NCI-H2196 (cell line): ENCODE results near the gene PSMC4.
"Not testable (repeated sequence)": the region's sequence is repeated elsewhere in the genome, so short reads cannot be mapped to it uniquely, and the experiment has no call there.

Experiments used
- DNase-seq: peaks from one replicate; lab custom pipeline; 2025; ENCODE audit not compliant: unreplicated experiment; lab: John Stamatoyannopoulos, UW

The PSMC4 gene

GRCh38 chr19:39943586-39943985 lies 27.4 kb upstream of the PSMC4 start:
- no peak for DNase-seq

- DNase-seq = no peak
These were observed 24.4 kb upstream of the PSMC4 start for GRCh38 chr19:39946532-39946931.

GRCh38 chr19:39949026-39949747 lies 21.8 kb upstream of the PSMC4 start:
- DNase-seq = no peak

GRCh38 chr19:39951065-39951650 lies 19.8 kb upstream of the PSMC4 start:
- no peak for DNase-seq

GRCh38 chr19:39951686-39952085 lies 19.3 kb upstream of the PSMC4 start:
- no peak for DNase-seq

GRCh38 chr19:39953915-39954314 lies 17.1 kb upstream of the PSMC4 start:
- no peak for DNase-seq

GRCh38 chr19:39957886-39958285 lies 13.1 kb upstream of the PSMC4 start:
- DNase-seq = not testable (repeated sequence)

GRCh38 chr19:39958942-39959341 lies 12.0 kb upstream of the PSMC4 start:
- DNase-seq = not testable (repeated sequence)

GRCh38 chr19:39959407-39959806 lies 11.6 kb upstream of the PSMC4 start:
- not testable (repeated sequence) for DNase-seq

GRCh38 chr19:39963898-39964297 lies 7.1 kb upstream of the PSMC4 start:
- DNase-seq = no peak

GRCh38 chr19:39966617-39967016 lies 4.3 kb upstream of the PSMC4 start:
- no peak for DNase-seq

- DNase-seq = no peak
These were observed 3.4 kb upstream of the PSMC4 start for GRCh38 chr19:39967561-39967960.

- DNase-seq = no peak
These were observed 2.2 kb upstream of the PSMC4 start for GRCh38 chr19:39968789-39969188.

GRCh38 chr19:39969266-39969665 lies 1.7 kb upstream of the PSMC4 start:
- no peak for DNase-seq

GRCh38 chr19:39969681-39970424 lies 1.1 kb upstream of the PSMC4 start:
- no peak for DNase-seq

- no peak for DNase-seq
These were observed 615 bp upstream of the PSMC4 start for GRCh38 chr19:39970425-39970674.

GRCh38 chr19:39971380-39972035 lies 543 bp downstream of the PSMC4 start:
- DNase-seq = no peak

GRCh38 chr19:39974377-39975155 lies 3.6 kb downstream of the PSMC4 start:
- DNase-seq = no peak

- no peak for DNase-seq
These were observed 11.9 kb downstream of the PSMC4 start for GRCh38 chr19:39982883-39983282.

GRCh38 chr19:39983695-39984300 lies 12.8 kb downstream of the PSMC4 start:
- DNase-seq = no peak

- no peak for DNase-seq
These were observed 15.7 kb downstream of the PSMC4 start for GRCh38 chr19:39986643-39987042.
